GM12892 (cell line): ENCODE data around the gene ZAR1L.

Experiments used
- POLR2A ChIP-seq: IDR thresholded peaks from 2 replicates; pipeline ENCODE4 v1.6.1; 2011; ENCODE audit warnings: low read depth, low read length, control low read depth
- POLR2AphosphoS5 ChIP-seq: IDR thresholded peaks from 2 replicates; pipeline ENCODE4 v1.6.1; 2011; ENCODE audit warnings: low read depth, low read length, control low read depth

GRCh38 chr13:32277839-32278238 lies 37.3 kb downstream of the ZAR1L start:
- TF ChIP-seq POLR2AphosphoS5 (no peak), POLR2A (no peak)
